ENCODE results near the gene HUS1B. TPM values are rescaled to one million over a fixed set of nuclear protein-coding genes. Genes with fewer than 3 reads are reported as not detected.

The HUS1B gene
- total RNA-seq, 1 experiment from 2014 or later, result 0.79 TPM

- Mint-ChIP-seq H3K36me3 (ENCODE audit: insufficient read depth, unreplicated experiment) (no peaks in the 10 kb centered on the region), H3K4me3 (ENCODE audit: unreplicated experiment) (no peak overlapping the region), H3K4me1 (ENCODE audit: low read depth, unreplicated experiment) (no peaks in the 10 kb centered on the region), H3K9me3 (ENCODE audit: unreplicated experiment) (no peaks in the 10 kb centered on the region), H3K27ac (ENCODE audit: unreplicated experiment) (no peak overlapping the region), H3K27me3 (ENCODE audit: insufficient read depth, unreplicated experiment) (peaks cover 4% of the 10 kb centered on the region)
- intact Hi-C loops (cut with micrococcal nuclease; ENCODE audit: unreplicated experiment), result no loop called here
- no TSS peak for BruUV-seq (replicated peaks)
- no peaks in the 10 kb centered on the region for H3K36me3 ChIP-seq (ENCODE audit: control insufficient read depth, insufficient read depth, low read length)
- H3K9me3 ChIP-seq, result no peaks in the 10 kb centered on the region
- no peak for TF ChIP-seq CTCF (IDR thresholded peaks at IDR 0.05; ENCODE audit: insufficient read depth in 1 of 2, low read depth in 1 of 2, low read length in 1 of 2, severe bottlenecking in 1 of 2, unreplicated experiment in 1 of 2)
- DNase-seq, result no peak
- no peak overlapping the region for H3K4me3 ChIP-seq (ENCODE audit: low read depth, low read length)
- H3K4me1 ChIP-seq, result no peaks in the 10 kb centered on the region
- H3K27me3 ChIP-seq (replicated peaks; ENCODE audit: control insufficient read depth, insufficient read depth, low read length), result no peaks in the 10 kb centered on the region; the same call in 1 of the 2 replicates
- ChIA-PET CTCF (interaction anchor here (1.4 kb wide), 1 partner anchor 18 kb away, joined by 9 read pairs; no protein-coding TSS in a partner anchor), POLR2A (no interaction called here)
Observed at GRCh38 chr6:704046-704445, 47.1 kb upstream of the HUS1B start.

- H3K36me3 ChIP-seq (ENCODE audit: control insufficient read depth, insufficient read depth, low read length), result no peaks in the 10 kb centered on the region
- no peak for DNase-seq
- no peaks in the 10 kb centered on the region for H3K36me3 Mint-ChIP-seq (ENCODE audit: insufficient read depth, unreplicated experiment)
- CTCF ChIA-PET, result interaction anchor here (1.4 kb wide), 1 partner anchor 18 kb away, joined by 9 read pairs; no protein-coding TSS in a partner anchor
- POLR2A ChIA-PET, result no interaction called here
- no peak for TF ChIP-seq CTCF (IDR thresholded peaks at IDR 0.05; ENCODE audit: insufficient read depth in 1 of 2, low read depth in 1 of 2, low read length in 1 of 2, severe bottlenecking in 1 of 2, unreplicated experiment in 1 of 2)
- H3K27me3 Mint-ChIP-seq (ENCODE audit: insufficient read depth, unreplicated experiment), result peaks cover 4% of the 10 kb centered on the region
- intact Hi-C loops (cut with micrococcal nuclease; ENCODE audit: unreplicated experiment), result no loop called here
- H3K9me3 Mint-ChIP-seq (ENCODE audit: unreplicated experiment), result no peaks in the 10 kb centered on the region
- no peaks in the 10 kb centered on the region; the same call in 1 of the 2 replicates for H3K27me3 ChIP-seq (replicated peaks; ENCODE audit: control insufficient read depth, insufficient read depth, low read length)
- no peaks in the 10 kb centered on the region for H3K4me1 ChIP-seq
- H3K4me3 ChIP-seq (ENCODE audit: low read depth, low read length), result no peak overlapping the region
- BruUV-seq (replicated peaks), result no TSS peak
- H3K9me3 ChIP-seq, result no peaks in the 10 kb centered on the region
- no peak overlapping the region for H3K27ac Mint-ChIP-seq (ENCODE audit: unreplicated experiment)
- no peaks in the 10 kb centered on the region for H3K4me1 Mint-ChIP-seq (ENCODE audit: low read depth, unreplicated experiment)
- H3K4me3 Mint-ChIP-seq (ENCODE audit: unreplicated experiment), result no peak overlapping the region
Observed at GRCh38 chr6:703552-703951, 46.7 kb upstream of the HUS1B start.

- DNase-seq, result peak in 1 of 2 experiments; percentile 25
- no peaks in the 10 kb centered on the region; the same call in 1 of the 2 replicates for H3K27me3 ChIP-seq (replicated peaks; ENCODE audit: control insufficient read depth, insufficient read depth, low read length)
- Mint-ChIP-seq H3K4me3 (ENCODE audit: unreplicated experiment) (no peak overlapping the region), H3K4me1 (ENCODE audit: low read depth, unreplicated experiment) (no peaks in the 10 kb centered on the region), H3K36me3 (ENCODE audit: insufficient read depth, unreplicated experiment) (no peaks in the 10 kb centered on the region), H3K27me3 (ENCODE audit: insufficient read depth, unreplicated experiment) (peaks cover 4% of the 10 kb centered on the region), H3K27ac (ENCODE audit: unreplicated experiment) (no peak overlapping the region), H3K9me3 (ENCODE audit: unreplicated experiment) (no peaks in the 10 kb centered on the region)
- ChIA-PET CTCF (interaction anchor here (0.5 to 1.0 kb wide), 2 partner anchors 50 to 77 kb away, joined by 4 to 10 read pairs; no protein-coding TSS in a partner anchor), POLR2A (no interaction called here)
- no peaks in the 10 kb centered on the region for H3K9me3 ChIP-seq
- peak; percentile 15 to 35 for TF ChIP-seq CTCF (IDR thresholded peaks at IDR 0.05; ENCODE audit: insufficient read depth in 1 of 2, low read depth in 1 of 2, low read length in 1 of 2, severe bottlenecking in 1 of 2, unreplicated experiment in 1 of 2)
- no peaks in the 10 kb centered on the region for H3K4me1 ChIP-seq
- intact Hi-C loops (cut with micrococcal nuclease; ENCODE audit: unreplicated experiment), result no loop called here
- BruUV-seq (replicated peaks), result no TSS peak
- H3K36me3 ChIP-seq (ENCODE audit: control insufficient read depth, insufficient read depth, low read length), result no peaks in the 10 kb centered on the region
- no peak overlapping the region for H3K4me3 ChIP-seq (ENCODE audit: low read depth, low read length)
Observed at GRCh38 chr6:701700-702479, 45.0 kb upstream of the HUS1B start.

All from Caco-2 (cell line).